Panc1 (cell line): ENCODE results near the gene PAX2. TPM values are rescaled to one million over a fixed set of nuclear protein-coding genes. Genes with fewer than 3 reads are reported as not detected.

Source experiments
- ATAC-seq: fragments of 200-7000 bp; cut with Tn5 transposase; 2 replicates; pipeline ENCODE4 v1.9.1; 2020; ENCODE audit warnings: mild to moderate bottlenecking, moderate library complexity
- BruUV-seq: library from RNA; stranded (reverse); fragments of 400-500 nt; replicated peaks from 2 replicates; lab custom pipeline; 2021; lab: Mats Ljungman, UMichigan
- CTCF ChIA-PET: fragments of 300-600 bp; sonication (Branson Sonifier 250); formaldehyde crosslinking; loops from one replicate; lab custom pipeline; 2022; ENCODE audit warnings: antibody characterized with exemption; lab: Charles Lee
- POLR2A ChIA-PET: fragments of 300-600 bp; sonication (Branson Sonifier 250); formaldehyde crosslinking; loops from one replicate; lab custom pipeline; 2022; ENCODE audit warnings: antibody characterized with exemption; lab: Charles Lee
- DNase-seq: peaks from one replicate; pipeline ENCODE4 v3.0.0-alpha.2; 2010; ENCODE audit warnings: low read depth, low spot score
- H3K27ac ChIP-seq: 2 replicates; pipeline ENCODE4 v1.5.1; 2011; ENCODE audit warnings: mild to moderate bottlenecking, low read length, inconsistent platforms
- H3K27me3 ChIP-seq: fragments of 200-500 bp; sonication (Bioruptor generic); 2 replicates; pipeline ENCODE4 v1.6.0; 2014; ENCODE audit warnings: low read length, inconsistent platforms; ENCODE audit not compliant: control insufficient read depth, insufficient read depth
- H3K36me3 ChIP-seq: fragments of 200-500 bp; sonication (Bioruptor generic); 2 replicates; pipeline ENCODE4 v1.5.1; 2014; ENCODE audit warnings: inconsistent platforms, mild to moderate bottlenecking, low read length, moderate library complexity; ENCODE audit not compliant: control insufficient read depth, insufficient read depth
- H3K4me1 ChIP-seq: 2 replicates; pipeline ENCODE4 v1.5.1; 2011; ENCODE audit warnings: inconsistent platforms, mild to moderate bottlenecking, low read length, moderate library complexity; ENCODE audit not compliant: control insufficient read depth, insufficient read depth
- H3K4me3 ChIP-seq, 2 experiments: 2 replicates each; pipeline ENCODE4 v1.5.1; 2011 to 2012; ENCODE audit warnings: low read depth in 2 of 2, low read length in 2 of 2, mild to moderate bottlenecking in 2 of 2, inconsistent platforms in 1 of 2, moderate library complexity in 1 of 2
- H3K9me3 ChIP-seq: fragments of 200-500 bp; sonication (Bioruptor generic); 2 replicates; pipeline ENCODE4 v1.5.1; 2014; ENCODE audit warnings: low read depth, mild to moderate bottlenecking, inconsistent platforms, low read length, moderate library complexity; ENCODE audit not compliant: control insufficient read depth, insufficient read depth
- CTCF ChIP-seq: fragments of 450-650 bp; IDR thresholded peaks from 2 replicates; pipeline ENCODE4 v1.5.1; 2017; ENCODE audit warnings: mild to moderate bottlenecking
- POLR2AphosphoS5 ChIP-seq: IDR thresholded peaks from 2 replicates; pipeline ENCODE4 v1.6.1; 2012; ENCODE audit warnings: mild to moderate bottlenecking, low read depth, low read length, moderate library complexity
- SIN3A ChIP-seq: IDR thresholded peaks from 2 replicates; pipeline ENCODE4 v1.6.1; 2012; ENCODE audit warnings: low read depth, mild to moderate bottlenecking, low read length, moderate library complexity, borderline replicate concordance; ENCODE audit not compliant: insufficient read depth
- TCF7L2 ChIP-seq: IDR thresholded peaks from 2 replicates; pipeline ENCODE4 v1.6.1; 2011; ENCODE audit warnings: mild to moderate bottlenecking, low read depth, low read length, inconsistent platforms
- in situ Hi-C: cut with HindIII; loops from 2 replicates; pipeline ENCODE4 v1.10.0; 2016; ENCODE audit warnings: low sequenced_read_pairs, low pct_unique_long_range_greater_than_20kb
- intact Hi-C: fragments of 100-400 bp; cut with micrococcal nuclease; formaldehyde crosslinking; loops from one replicate; pipeline ENCODE4 v1.10.0; 2022; ENCODE audit not compliant: unreplicated experiment
- total RNA-seq: library from RNA; stranded (reverse); gene quantifications from one replicate; pipeline ENCODE4 v1.2.1, GENCODE V29; 2021; ENCODE audit not compliant: unreplicated experiment
- TF ChIP-seq, protein P1 (sequence below), 2 experiments: IDR thresholded peaks; 2 replicates each; pipeline ENCODE4 v1.6.1; 2011 to 2012; ENCODE audit warnings: low read depth in 2 of 2, control low read depth in 1 of 2, low read length in 1 of 2, mild to moderate bottlenecking in 1 of 2, moderate library complexity in 1 of 2; ENCODE audit not compliant: insufficient read depth in 1 of 2

Gene PAX2
- total RNA-seq, 1 experiment from 2014 or later = 72.3 TPM

DNA sequence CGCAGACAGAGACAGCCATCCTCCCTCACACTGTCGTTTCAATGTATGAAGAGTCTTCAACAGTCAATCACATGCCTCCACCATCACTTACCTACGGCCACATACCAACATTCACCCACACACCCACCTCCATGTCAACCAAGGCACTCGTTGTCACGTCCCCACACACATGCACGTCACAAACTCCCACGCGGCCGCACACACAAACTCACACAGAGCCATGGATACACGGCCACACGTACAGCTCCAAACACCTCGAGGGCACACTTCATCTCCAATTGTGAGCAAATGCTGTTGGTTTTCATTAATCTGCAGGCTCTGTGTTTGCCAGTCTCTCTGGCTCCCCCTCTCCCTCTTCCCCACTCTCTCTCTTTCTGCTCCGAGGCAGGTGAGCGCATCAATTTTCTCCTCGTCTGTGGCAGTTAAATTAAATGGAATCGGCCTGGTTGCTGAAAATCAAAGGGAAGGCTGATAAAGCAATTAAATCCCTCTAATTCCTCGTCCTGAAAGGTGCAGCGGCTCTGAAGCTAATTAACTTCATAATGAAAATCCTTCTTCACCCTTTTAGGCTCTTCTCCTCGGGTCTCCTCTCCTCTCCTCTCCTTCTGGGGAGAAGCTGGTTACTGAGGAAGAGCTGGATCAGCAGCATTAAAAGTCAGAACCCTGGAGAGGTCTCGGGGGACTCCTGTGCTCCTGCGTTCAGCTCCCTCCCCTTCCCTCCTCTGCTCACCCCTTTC lies 113.5 kb downstream of the PAX2 start:
- intact Hi-C loops = no loop called here
- no TSS peak for BruUV-seq
- no peak overlapping the region for H3K4me3 ChIP-seq
- in situ Hi-C loops = no loop called here
- no peak overlapping the region for H3K27ac ChIP-seq
- TF ChIP-seq, protein P1, sequence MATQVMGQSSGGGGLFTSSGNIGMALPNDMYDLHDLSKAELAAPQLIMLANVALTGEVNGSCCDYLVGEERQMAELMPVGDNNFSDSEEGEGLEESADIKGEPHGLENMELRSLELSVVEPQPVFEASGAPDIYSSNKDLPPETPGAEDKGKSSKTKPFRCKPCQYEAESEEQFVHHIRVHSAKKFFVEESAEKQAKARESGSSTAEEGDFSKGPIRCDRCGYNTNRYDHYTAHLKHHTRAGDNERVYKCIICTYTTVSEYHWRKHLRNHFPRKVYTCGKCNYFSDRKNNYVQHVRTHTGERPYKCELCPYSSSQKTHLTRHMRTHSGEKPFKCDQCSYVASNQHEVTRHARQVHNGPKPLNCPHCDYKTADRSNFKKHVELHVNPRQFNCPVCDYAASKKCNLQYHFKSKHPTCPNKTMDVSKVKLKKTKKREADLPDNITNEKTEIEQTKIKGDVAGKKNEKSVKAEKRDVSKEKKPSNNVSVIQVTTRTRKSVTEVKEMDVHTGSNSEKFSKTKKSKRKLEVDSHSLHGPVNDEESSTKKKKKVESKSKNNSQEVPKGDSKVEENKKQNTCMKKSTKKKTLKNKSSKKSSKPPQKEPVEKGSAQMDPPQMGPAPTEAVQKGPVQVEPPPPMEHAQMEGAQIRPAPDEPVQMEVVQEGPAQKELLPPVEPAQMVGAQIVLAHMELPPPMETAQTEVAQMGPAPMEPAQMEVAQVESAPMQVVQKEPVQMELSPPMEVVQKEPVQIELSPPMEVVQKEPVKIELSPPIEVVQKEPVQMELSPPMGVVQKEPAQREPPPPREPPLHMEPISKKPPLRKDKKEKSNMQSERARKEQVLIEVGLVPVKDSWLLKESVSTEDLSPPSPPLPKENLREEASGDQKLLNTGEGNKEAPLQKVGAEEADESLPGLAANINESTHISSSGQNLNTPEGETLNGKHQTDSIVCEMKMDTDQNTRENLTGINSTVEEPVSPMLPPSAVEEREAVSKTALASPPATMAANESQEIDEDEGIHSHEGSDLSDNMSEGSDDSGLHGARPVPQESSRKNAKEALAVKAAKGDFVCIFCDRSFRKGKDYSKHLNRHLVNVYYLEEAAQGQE (IDR thresholded peaks at IDR 0.05; ENCODE audit: insufficient read depth in 1 of 2, low read depth in 2 of 2, low read length in 1 of 2) = peak in 1 of 2 experiments; percentile 50; a peak in 1 of 4 replicates
- TF ChIP-seq POLR2AphosphoS5 (no peak), CTCF (no peak), SIN3A (no peak), TCF7L2 (no peak)
- no peaks in the 10 kb centered on the region for H3K9me3 ChIP-seq
- H3K36me3 ChIP-seq = no peaks in the 10 kb centered on the region
- no peaks in the 10 kb centered on the region for H3K4me1 ChIP-seq
- no peak for DNase-seq
- ATAC-seq = no peak
- ChIA-PET CTCF (no interaction called here), POLR2A (interaction anchor here (0.5 kb wide), 1 partner anchor 214 kb away, joined by 4 read pairs; no protein-coding TSS in a partner anchor)
- peaks cover 4% of the 10 kb centered on the region; the same call in 1 of the 2 replicates for H3K27me3 ChIP-seq

DNA sequence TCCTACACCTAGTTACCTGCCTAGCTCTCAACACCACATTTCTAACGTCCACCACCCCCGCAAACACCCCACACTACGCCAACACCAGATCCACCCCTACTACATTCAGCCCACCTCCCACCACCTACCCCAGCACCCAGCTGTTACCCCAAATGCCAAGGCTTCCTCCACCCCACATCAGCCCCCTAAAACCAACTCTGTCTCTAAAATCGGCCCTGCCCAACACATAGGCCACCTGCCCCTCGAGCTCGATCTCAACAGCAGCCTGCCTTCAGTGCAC lies 114.0 kb downstream of the PAX2 start:
- no peak for ATAC-seq
- TF ChIP-seq SIN3A (no peak), CTCF (no peak), POLR2AphosphoS5 (no peak), TCF7L2 (no peak)
- TF ChIP-seq, protein P1 (IDR thresholded peaks at IDR 0.05; ENCODE audit: insufficient read depth in 1 of 2, low read depth in 2 of 2, low read length in 1 of 2) = no peak
- H3K4me3 ChIP-seq = no peak overlapping the region
- intact Hi-C loops = no loop called here
- BruUV-seq = no TSS peak
- no peaks in the 10 kb centered on the region for H3K36me3 ChIP-seq
- CTCF ChIA-PET = interaction anchor here (0.6 kb wide), 1 partner anchor 20 kb away, joined by 3 read pairs; no protein-coding TSS in a partner anchor
- no peaks in the 10 kb centered on the region for H3K4me1 ChIP-seq
- no peak for DNase-seq
- POLR2A ChIA-PET = no interaction called here
- peaks cover 4% of the 10 kb centered on the region; the same call in 1 of the 2 replicates for H3K27me3 ChIP-seq
- H3K9me3 ChIP-seq = no peaks in the 10 kb centered on the region
- in situ Hi-C loops = no loop called here
- no peak overlapping the region for H3K27ac ChIP-seq
